HepG2 (cell line): ENCODE measurements around the gene CAD. TPM values are rescaled to one million over a fixed set of nuclear protein-coding genes. Genes with fewer than 3 reads are reported as not detected.

ENCODE experiments used
- ATAC-seq: fragments of 200-7000 bp; cut with Tn5 transposase; 3 replicates; pipeline ENCODE4 v1.9.1; 2020; ENCODE audit warnings: mild to moderate bottlenecking, moderate library complexity
- BruUV-seq: library from RNA; stranded (reverse); fragments of 400-500 nt; replicated peaks from 2 replicates; lab custom pipeline; 2021; lab: Mats Ljungman, UMichigan
- CTCF ChIA-PET: fragments of 300-600 bp; formaldehyde crosslinking; extraction: SDS; loops from one replicate; lab custom pipeline; 2021; ENCODE audit warnings: low total read pairs, inconsistent platforms, low intra/inter-chr PET ratio; lab: Yijun Ruan, JAX
- POLR2A ChIA-PET: fragments of 350-600 bp; sonication (Branson Sonifier 250); formaldehyde crosslinking; loops from one replicate; lab custom pipeline; 2020; ENCODE audit warnings: antibody characterized with exemption, inconsistent platforms; lab: Yijun Ruan, JAX
- DNase-seq: peaks from one replicate; pipeline ENCODE4 v3.0.0-alpha.2; 2015; ENCODE audit warnings: low spot score
- FAIRE-seq: peaks from 3 replicates; lab custom pipeline; 2011; peaks lifted over from hg19 to GRCh38; lab: Jason Lieb, UNC
- H2AFZ ChIP-seq: one replicate; pipeline ENCODE4 v1.6.1; 2011; ENCODE audit warnings: low read length, inconsistent platforms
- H3K27ac ChIP-seq: fragments of 300-600 bp; 3 replicates; pipeline ENCODE4 v1.8.0; 2011; ENCODE audit warnings: mixed run types, mild to moderate bottlenecking, mixed read lengths, low read length, inconsistent platforms; ENCODE audit not compliant: insufficient read depth; ENCODE audit errors: extremely low read length
- H3K27me3 ChIP-seq, 2 experiments: fragments of 200-600 bp in 1 of 2; 2 replicates in 1 of 2; 3 replicates in 1 of 2; pipeline versions ENCODE4 v1.6.0 to v1.8.0; 2011; ENCODE audit warnings: low read length in 2 of 2, mild to moderate bottlenecking in 2 of 2, moderate library complexity in 2 of 2, inconsistent platforms in 1 of 2; ENCODE audit not compliant: insufficient read depth in 2 of 2, control insufficient read depth in 1 of 2
- H3K36me3 ChIP-seq, 2 experiments: fragments of 200-600 bp in 1 of 2; replicated peaks in 1 of 2; 2 replicates in 1 of 2; 3 replicates in 1 of 2; pipeline versions ENCODE4 v1.5.1 to v1.8.0; 2011; ENCODE audit warnings: low read length in 2 of 2, inconsistent platforms in 1 of 2; ENCODE audit not compliant: insufficient read depth in 2 of 2, control insufficient read depth in 1 of 2
- H3K4me1 ChIP-seq: 2 replicates; pipeline ENCODE4 v1.5.1; 2012; ENCODE audit warnings: low read length, inconsistent platforms; ENCODE audit not compliant: insufficient read depth
- H3K4me2 ChIP-seq: 2 replicates; pipeline ENCODE4 v1.6.0; 2011; ENCODE audit warnings: low read depth, low read length, inconsistent platforms
- H3K4me3 ChIP-seq, 3 experiments: fragments of 200-600 bp in 1 of 3; sonication (generic), shearing (Covaris generic) in 1 of 3; replicated peaks in 1 of 3; 2 replicates each; pipeline ENCODE4 v1.5.1; 2011 to 2016; ENCODE audit warnings: low read length in 3 of 3, inconsistent platforms in 2 of 3, low read depth in 2 of 3, mild to moderate bottlenecking in 2 of 3, control low read depth in 1 of 3, mixed read lengths in 1 of 3; ENCODE audit not compliant: insufficient read depth in 1 of 3
- H3K79me2 ChIP-seq: one replicate; pipeline ENCODE4 v1.6.1; 2011; ENCODE audit warnings: low read length, inconsistent platforms; ENCODE audit not compliant: insufficient read depth
- H3K9ac ChIP-seq: 2 replicates; pipeline ENCODE4 v1.6.0; 2011; ENCODE audit warnings: mild to moderate bottlenecking, low read depth, low read length, inconsistent platforms; ENCODE audit not compliant: insufficient read depth
- H3K9me3 ChIP-seq: 2 replicates; pipeline ENCODE4 v1.5.1; 2012; ENCODE audit warnings: mild to moderate bottlenecking, low read length
- H4K20me1 ChIP-seq: 2 replicates; pipeline ENCODE4 v1.6.0; 2011; ENCODE audit warnings: inconsistent platforms, mild to moderate bottlenecking, low read length, moderate library complexity; ENCODE audit not compliant: insufficient read depth
- ARHGAP35 ChIP-seq: sonication (generic); formaldehyde crosslinking; IDR thresholded peaks from 2 replicates; pipeline ENCODE4 v1.9.0; 2022; ENCODE audit warnings: mild to moderate bottlenecking, inconsistent platforms, moderate library complexity, missing genetic modification reagents, borderline replicate concordance
- CHCHD3 ChIP-seq: sonication (generic); formaldehyde crosslinking; IDR thresholded peaks from 2 replicates; pipeline ENCODE4 v1.8.0; 2022; ENCODE audit warnings: mild to moderate bottlenecking, missing genetic modification reagents, moderate library complexity
- GATA4 ChIP-seq: sonication (generic); IDR thresholded peaks from 2 replicates; pipeline ENCODE4 v1.6.1; 2016; ENCODE audit warnings: antibody characterized with exemption, low read depth, borderline replicate concordance
- GFI1 ChIP-seq: sonication (generic); formaldehyde crosslinking; IDR thresholded peaks from 2 replicates; pipeline ENCODE4 v1.5.0; 2020; ENCODE audit warnings: missing genetic modification reagents, mild to moderate bottlenecking, borderline replicate concordance
- KDM3A ChIP-seq: IDR thresholded peaks from 2 replicates; pipeline ENCODE4 v1.6.1; 2018; ENCODE audit warnings: low read depth, missing compliant biosample characterization
- MAZ ChIP-seq, 2 experiments: sonication (generic) in 1 of 2; formaldehyde crosslinking in 1 of 2; IDR thresholded peaks; 2 replicates each; pipeline versions ENCODE4 v1.5.0 to v1.6.1; 2012 to 2020; ENCODE audit warnings: low read depth in 2 of 2, mild to moderate bottlenecking in 2 of 2, borderline replicate concordance in 1 of 2, improper control_type of control experiment in 1 of 2, low read length in 1 of 2, missing genetic modification reagents in 1 of 2, moderate library complexity in 1 of 2
- SALL2 ChIP-seq: sonication (generic); formaldehyde crosslinking; IDR thresholded peaks from 2 replicates; pipeline ENCODE4 v1.8.1; 2023; ENCODE audit warnings: mild to moderate bottlenecking, missing genetic modification reagents, inconsistent platforms
- SOX13 ChIP-seq, 3 experiments: fragments of 450-650 bp in 1 of 3; sonication (generic) in 1 of 3; formaldehyde crosslinking in 1 of 3; IDR thresholded peaks in 2 of 3; conservative IDR thresholded peaks in 1 of 3; 2 replicates each; pipeline versions ENCODE4 v1.5.0 to v1.6.1; 2016 to 2020; ENCODE audit warnings: antibody characterized with exemption in 1 of 3, mild to moderate bottlenecking in 1 of 3, missing compliant biosample characterization in 1 of 3, missing genetic modification reagents in 1 of 3, moderate library complexity in 1 of 3
- SP5 ChIP-seq: IDR thresholded peaks from 2 replicates; pipeline ENCODE4 v1.6.1; 2016; ENCODE audit warnings: low read depth, borderline replicate concordance
- THAP8 ChIP-seq: sonication (generic); formaldehyde crosslinking; IDR thresholded peaks from 2 replicates; pipeline ENCODE4 v1.5.1; 2020; ENCODE audit warnings: missing genetic modification reagents, mild to moderate bottlenecking, borderline replicate concordance
- ZFP37 ChIP-seq: sonication (generic); formaldehyde crosslinking; IDR thresholded peaks from 2 replicates; pipeline ENCODE4 v1.4.0; 2020; ENCODE audit warnings: missing genetic modification reagents, borderline replicate concordance
- ZFP90 ChIP-seq: sonication (generic); formaldehyde crosslinking; IDR thresholded peaks from 2 replicates; pipeline ENCODE4 v1.8.0; 2022; ENCODE audit warnings: missing genetic modification reagents, mild to moderate bottlenecking, inconsistent platforms, borderline replicate concordance
- ZNF34 ChIP-seq: sonication (generic); formaldehyde crosslinking; IDR thresholded peaks from 2 replicates; pipeline ENCODE4 v1.4.0; 2020; ENCODE audit warnings: mild to moderate bottlenecking, missing genetic modification reagents, borderline replicate concordance
- ZNF552 ChIP-seq: sonication (generic); formaldehyde crosslinking; IDR thresholded peaks from 2 replicates; pipeline ENCODE4 v1.9.0; 2022; ENCODE audit warnings: missing genetic modification reagents, mild to moderate bottlenecking, borderline replicate concordance
- WGBS: methylation state at CpG from one replicate; pipeline ENCODE4 v1.1.6; 2017; ENCODE audit warnings: low lambda C conversion rate; 5-methylcytosine and 5-hydroxymethylcytosine counted together
- in situ Hi-C: cut with HindIII; loops from 2 replicates; pipeline ENCODE4 v1.10.0; 2017; ENCODE audit warnings: low pct_unique_long_range_greater_than_20kb; ENCODE audit not compliant: extremely low pct_ligation_motif_present
- intact Hi-C: fragments of 100-400 bp; cut with micrococcal nuclease; formaldehyde crosslinking; loops from one replicate; pipeline ENCODE4 v1.10.0; 2022; ENCODE audit not compliant: unreplicated experiment
- polyA plus RNA-seq, 8 experiments: library from polyadenylated mRNA; depleted of rRNA in 3 of 8; stranded (reverse) in 7 of 8; unstranded in 1 of 8; fragments of >200 nt; fragmentation: Illumina TruSeq in 4 of 8; extraction: Trizol in 4 of 8; gene quantifications; 2 replicates each; pipeline versions ENCODE4 v1.2.1 to v1.2.3, GENCODE V29; 2011 to 2016; ENCODE audit warnings: low read depth in 4 of 8, missing spikeins in 1 of 8, mixed read lengths in 1 of 8; ENCODE audit not compliant: insufficient read depth in 1 of 8
- total RNA-seq, 5 experiments: library from RNA; depleted of rRNA; stranded (reverse); fragments of >200 nt; fragmentation: Illumina TruSeq; extraction: Trizol; gene quantifications; 2 replicates each; pipeline ENCODE4 v1.2.3, GENCODE V29; 2016; ENCODE audit warnings: low read depth in 1 of 5
- TF ChIP-seq, protein P1 (sequence below): sonication (generic); formaldehyde crosslinking; conservative IDR thresholded peaks from 2 replicates; pipeline ENCODE4 v1.8.0; 2022; ENCODE audit warnings: mild to moderate bottlenecking, moderate library complexity, missing genetic modification reagents
- TF ChIP-seq, protein P2 (sequence below): sonication (generic); formaldehyde crosslinking; IDR thresholded peaks from 2 replicates; pipeline ENCODE4 v1.5.1; 2020; ENCODE audit warnings: mild to moderate bottlenecking, moderate library complexity, missing genetic modification reagents

CAD gene
- total and polyA plus RNA-seq, 2 of the 13 experiments (the other 11 are each of a cell fraction or from before 2014, with no cell fraction given), result 21.7 to 37.0 TPM

DNA sequence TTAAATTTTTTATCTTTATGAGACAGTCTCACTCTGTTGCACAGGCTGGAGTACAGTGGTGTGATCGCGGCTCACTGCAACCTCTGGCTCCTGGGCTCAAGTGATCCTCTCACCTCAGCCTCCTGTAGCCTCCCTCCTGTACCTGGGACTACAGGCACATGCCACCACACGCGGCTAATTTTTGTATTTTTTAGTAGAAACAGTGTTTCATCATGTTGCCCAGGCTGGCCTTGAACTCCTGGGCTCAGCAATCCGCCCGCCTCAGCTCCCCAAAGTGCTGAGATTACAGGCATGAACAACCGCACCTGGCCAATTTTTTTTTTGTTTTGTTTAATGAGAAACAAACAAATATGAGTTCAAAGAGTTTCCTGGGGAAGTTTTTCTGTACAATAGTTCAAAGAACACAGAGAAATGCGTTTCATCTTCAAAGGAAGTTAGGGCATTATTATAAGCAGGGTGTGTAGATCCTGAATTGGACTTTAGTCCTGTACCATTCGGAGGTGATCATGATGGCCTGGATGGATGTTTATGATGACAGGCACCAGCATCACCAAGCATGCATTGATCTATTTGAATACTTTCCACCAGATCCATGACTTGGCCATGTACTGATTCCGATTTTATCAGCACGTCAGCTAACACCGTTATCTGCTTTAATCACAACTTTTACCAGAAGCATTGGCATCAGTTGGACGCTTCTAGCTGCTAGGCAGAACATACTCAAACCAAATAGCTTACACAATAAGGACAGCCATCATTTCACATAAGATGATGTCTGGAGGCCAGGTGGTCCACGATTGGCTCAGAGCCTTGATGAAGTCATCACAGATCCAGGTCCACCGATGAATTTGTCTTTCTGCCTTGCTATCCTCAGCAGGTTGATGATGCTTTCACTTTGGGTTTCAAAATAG is 39.5 kb upstream of the CAD start:
- H3K4me1 ChIP-seq, result peaks cover 100% of the 10 kb centered on the region
- peak overlapping the region; percentile 94 for H3K27ac ChIP-seq
- H3K4me3 ChIP-seq, result peak overlapping the region in 1 of 3 experiments; percentile 29; a peak in 1 of 6 replicates
- peak overlapping the region; percentile 55 for H3K4me2 ChIP-seq
- H2AFZ ChIP-seq, result no peak overlapping the region
- 6% methylated on average over 15 of the region's 15 CpGs for WGBS
- BruUV-seq, result no TSS peak
- no peaks in the 10 kb centered on the region for H4K20me1 ChIP-seq
- DNase-seq (peak; percentile 99), ATAC-seq (peak; percentile 86), FAIRE-seq (peak; percentile 76)
- ChIA-PET CTCF (no interaction called here), POLR2A (interaction anchor here (0.7 to 3.8 kb wide), 14 partner anchors 8 to 105 kb away, joined by 3 to 19 read pairs (median 4); partner anchors contain the start of genes ABHD1, KHK and PREB)
- H3K79me2 ChIP-seq, result no peaks in the 10 kb centered on the region
- intact Hi-C loops, result loop anchor here (1.0 kb wide), 1 partner anchor 79 kb away; no protein-coding TSS in a partner anchor
- H3K9me3 ChIP-seq, result no peaks in the 10 kb centered on the region
- H3K9ac ChIP-seq, result peak overlapping the region; percentile 71
- no peaks in the 10 kb centered on the region; a peak in 1 of 5 replicates for H3K36me3 ChIP-seq
- no peaks in the 10 kb centered on the region for H3K27me3 ChIP-seq
- in situ Hi-C loops, result no loop called here
- TF ChIP-seq MAZ (IDR thresholded peaks at IDR 0.05; ENCODE audit: borderline replicate concordance, low read depth, low read length) (no peak), MAZ (CRISPR knock-in tag; IDR thresholded peaks at IDR 0.05; ENCODE audit: low read depth) (peak; percentile 74), GATA4 (peak; percentile 95; the same call in 1 of the 2 replicates), SP5 (CRISPR knock-in tag) (no peak; the same call in none of the 2 replicates), KDM3A (CRISPR knock-in tag) (peak; percentile 81), ZFP90 (CRISPR knock-in tag) (peak; percentile 67; the same call in 1 of the 2 replicates), SALL2 (CRISPR knock-in tag) (peak; percentile 59), ZNF552 (CRISPR knock-in tag) (0 out of 2 replicates have a peak, but pooled peaks have one; percentile 51), ARHGAP35 (CRISPR knock-in tag) (0 out of 2 replicates have a peak, but pooled peaks have one; percentile 13), GFI1 (CRISPR knock-in tag) (peak; percentile 98), CHCHD3 (CRISPR knock-in tag) (no peak), SOX13 (IDR thresholded peaks at IDR 0.05) (peak; percentile 94), SOX13 (CRISPR knock-in tag; conservative IDR thresholded peaks at IDR 0.05 in 1 of 2, IDR thresholded peaks at IDR 0.05 in 1 of 2) (peak in 1 of 2 experiments; percentile 98; a peak in 2 of 4 replicates), THAP8 (no peak), ZFP37 (CRISPR knock-in tag) (peak; percentile 90; the same call in 1 of the 2 replicates), ZNF34 (CRISPR knock-in tag) (no peak)
- TF ChIP-seq, protein P1, sequence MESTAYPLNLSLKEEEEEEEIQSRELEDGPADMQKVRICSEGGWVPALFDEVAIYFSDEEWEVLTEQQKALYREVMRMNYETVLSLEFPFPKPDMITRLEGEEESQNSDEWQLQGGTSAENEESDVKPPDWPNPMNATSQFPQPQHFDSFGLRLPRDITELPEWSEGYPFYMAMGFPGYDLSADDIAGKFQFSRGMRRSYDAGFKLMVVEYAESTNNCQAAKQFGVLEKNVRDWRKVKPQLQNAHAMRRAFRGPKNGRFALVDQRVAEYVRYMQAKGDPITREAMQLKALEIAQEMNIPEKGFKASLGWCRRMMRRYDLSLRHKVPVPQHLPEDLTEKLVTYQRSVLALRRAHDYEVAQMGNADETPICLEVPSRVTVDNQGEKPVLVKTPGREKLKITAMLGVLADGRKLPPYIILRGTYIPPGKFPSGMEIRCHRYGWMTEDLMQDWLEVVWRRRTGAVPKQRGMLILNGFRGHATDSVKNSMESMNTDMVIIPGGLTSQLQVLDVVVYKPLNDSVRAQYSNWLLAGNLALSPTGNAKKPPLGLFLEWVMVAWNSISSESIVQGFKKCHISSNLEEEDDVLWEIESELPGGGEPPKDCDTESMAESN (CRISPR knock-in tag), result 0 out of 2 replicates have a peak, but pooled peaks have one; percentile 41
- TF ChIP-seq, protein P2, sequence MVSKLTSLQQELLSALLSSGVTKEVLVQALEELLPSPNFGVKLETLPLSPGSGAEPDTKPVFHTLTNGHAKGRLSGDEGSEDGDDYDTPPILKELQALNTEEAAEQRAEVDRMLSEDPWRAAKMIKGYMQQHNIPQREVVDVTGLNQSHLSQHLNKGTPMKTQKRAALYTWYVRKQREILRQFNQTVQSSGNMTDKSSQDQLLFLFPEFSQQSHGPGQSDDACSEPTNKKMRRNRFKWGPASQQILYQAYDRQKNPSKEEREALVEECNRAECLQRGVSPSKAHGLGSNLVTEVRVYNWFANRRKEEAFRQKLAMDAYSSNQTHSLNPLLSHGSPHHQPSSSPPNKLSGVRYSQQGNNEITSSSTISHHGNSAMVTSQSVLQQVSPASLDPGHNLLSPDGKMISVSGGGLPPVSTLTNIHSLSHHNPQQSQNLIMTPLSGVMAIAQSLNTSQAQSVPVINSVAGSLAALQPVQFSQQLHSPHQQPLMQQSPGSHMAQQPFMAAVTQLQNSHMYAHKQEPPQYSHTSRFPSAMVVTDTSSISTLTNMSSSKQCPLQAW (CRISPR knock-in tag), result peak; percentile 73
